Prostate gland (tissue), 2 donors: ENCODE data around the gene CDH24.
"Not testable (repeated sequence)": the region's sequence is repeated elsewhere in the genome, so short reads cannot be mapped to it uniquely, and the experiment has no call there.

ENCODE experiments used
- POLR2A ChIP-seq: fragments of 450-650 bp; IDR thresholded peaks from one replicate; pipeline ENCODE4 v1.6.1; 2016; ENCODE audit warnings: antibody characterized with exemption, mild to moderate bottlenecking
- POLR2AphosphoS5 ChIP-seq: sonication (generic); formaldehyde crosslinking; IDR thresholded peaks from one replicate; pipeline ENCODE4 v1.6.1; 2017; ENCODE audit warnings: antibody characterized with exemption
- TF ChIP-seq, protein P1 (sequence below), 4 experiments: fragments of 200-600 bp in 2 of 4; fragments of 450-650 bp in 2 of 4; sonication (generic) in 2 of 4; IDR thresholded peaks; 1 replicate in 3 of 4; 2 replicates in 1 of 4; pipeline ENCODE4 v1.5.1; 2016 to 2019; ENCODE audit warnings: antibody characterized with exemption in 4 of 4, mild to moderate bottlenecking in 2 of 4, moderate library complexity in 2 of 4

DNA sequence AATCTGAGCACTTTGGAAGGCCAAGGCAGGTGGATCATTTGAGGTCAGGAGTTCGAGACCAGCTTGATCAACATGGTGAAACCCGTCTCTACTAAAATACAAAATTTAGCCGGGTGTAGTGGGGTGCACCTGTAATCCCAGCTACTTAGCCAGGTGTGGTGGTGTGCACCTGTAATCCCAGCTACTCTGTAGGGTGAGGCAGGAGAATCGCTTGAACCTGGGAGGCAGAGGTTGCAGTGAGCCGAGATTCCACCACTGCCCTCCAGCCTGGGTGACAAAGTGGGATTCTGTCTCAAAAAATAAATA is 43.6 kb downstream of the CDH24 start:
- TF ChIP-seq, protein P1, sequence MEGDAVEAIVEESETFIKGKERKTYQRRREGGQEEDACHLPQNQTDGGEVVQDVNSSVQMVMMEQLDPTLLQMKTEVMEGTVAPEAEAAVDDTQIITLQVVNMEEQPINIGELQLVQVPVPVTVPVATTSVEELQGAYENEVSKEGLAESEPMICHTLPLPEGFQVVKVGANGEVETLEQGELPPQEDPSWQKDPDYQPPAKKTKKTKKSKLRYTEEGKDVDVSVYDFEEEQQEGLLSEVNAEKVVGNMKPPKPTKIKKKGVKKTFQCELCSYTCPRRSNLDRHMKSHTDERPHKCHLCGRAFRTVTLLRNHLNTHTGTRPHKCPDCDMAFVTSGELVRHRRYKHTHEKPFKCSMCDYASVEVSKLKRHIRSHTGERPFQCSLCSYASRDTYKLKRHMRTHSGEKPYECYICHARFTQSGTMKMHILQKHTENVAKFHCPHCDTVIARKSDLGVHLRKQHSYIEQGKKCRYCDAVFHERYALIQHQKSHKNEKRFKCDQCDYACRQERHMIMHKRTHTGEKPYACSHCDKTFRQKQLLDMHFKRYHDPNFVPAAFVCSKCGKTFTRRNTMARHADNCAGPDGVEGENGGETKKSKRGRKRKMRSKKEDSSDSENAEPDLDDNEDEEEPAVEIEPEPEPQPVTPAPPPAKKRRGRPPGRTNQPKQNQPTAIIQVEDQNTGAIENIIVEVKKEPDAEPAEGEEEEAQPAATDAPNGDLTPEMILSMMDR (IDR thresholded peaks at IDR 0.05): not testable (repeated sequence)
- not testable (repeated sequence) for TF ChIP-seq POLR2A, POLR2AphosphoS5
